GM19395 (cell line): ENCODE results near the gene PCDHB2.
"Not testable (repeated sequence)": the region's sequence is repeated elsewhere in the genome, so short reads cannot be mapped to it uniquely, and the experiment has no call there.

Experiments
- ATAC-seq: cut with Tn5 transposase; IDR thresholded peaks from one replicate; pipeline ENCODE4 v1.9.1; 2021; ENCODE audit warnings: mild to moderate bottlenecking, moderate library complexity; ENCODE audit not compliant: unreplicated experiment

Gene PCDHB2

GRCh38 chr5:141094481-141095262 is at the start of gene PCDHB2:
PCDHB2 (plus strand) TSS chr5:141094615; CDS start chr5:141094791, 176 bp downstream.
- no peak for ATAC-seq

GRCh38 chr5:141050622-141051520 is 43.5 kb upstream of the PCDHB2 start, which contains the start of gene PCDHB1:
PCDHB1 (plus strand) TSS chr5:141051374; CDS start chr5:141051471, 97 bp downstream.
- ATAC-seq = no peak

GRCh38 chr5:141051521-141051866 is 42.9 kb upstream of the PCDHB2 start:
- ATAC-seq = no peak

- no peak for ATAC-seq
Observed at GRCh38 chr5:141077826-141078225, 16.6 kb upstream of the PCDHB2 start.

GRCh38 chr5:141082228-141082627 is 12.2 kb upstream of the PCDHB2 start:
- ATAC-seq = no peak

GRCh38 chr5:141084487-141084989 is 9.9 kb upstream of the PCDHB2 start:
- peak; percentile 57 for ATAC-seq

GRCh38 chr5:141095263-141095641 is 837 bp downstream of the PCDHB2 start:
- ATAC-seq = no peak

- ATAC-seq = not testable (repeated sequence)
Observed at GRCh38 chr5:141096181-141096580, 1.8 kb downstream of the PCDHB2 start.

GRCh38 chr5:141096586-141096985 is 2.2 kb downstream of the PCDHB2 start:
- not testable (repeated sequence) for ATAC-seq

GRCh38 chr5:141100243-141100805 is 5.9 kb downstream of the PCDHB2 start, which contains the start of gene PCDHB3:
PCDHB3 (plus strand) TSS chr5:141100473; CDS start chr5:141100650, 177 bp downstream.
- ATAC-seq = no peak

GRCh38 chr5:141101059-141101458 is 6.6 kb downstream of the PCDHB2 start:
- ATAC-seq = no peak

- ATAC-seq = not testable (repeated sequence)
Observed at GRCh38 chr5:141102070-141102469, 7.7 kb downstream of the PCDHB2 start.

- not testable (repeated sequence) for ATAC-seq
Observed at GRCh38 chr5:141102471-141102870, 8.1 kb downstream of the PCDHB2 start.

GRCh38 chr5:141105350-141105749 is 10.9 kb downstream of the PCDHB2 start:
- ATAC-seq = no peak

- no peak for ATAC-seq
Observed at GRCh38 chr5:141119250-141119649, 24.8 kb downstream of the PCDHB2 start.

GRCh38 chr5:141121563-141121962 is 27.1 kb downstream of the PCDHB2 start, which contains the start of gene PCDHB4:
PCDHB4 (plus strand) TSS chr5:141121818; CDS start chr5:141121999, 181 bp downstream.
- ATAC-seq = no peak

GRCh38 chr5:141121985-141122384 is 27.6 kb downstream of the PCDHB2 start:
- ATAC-seq = no peak

GRCh38 chr5:141123396-141124135 is 29.2 kb downstream of the PCDHB2 start:
- not testable (repeated sequence) for ATAC-seq

GRCh38 chr5:141127305-141127704 is 32.9 kb downstream of the PCDHB2 start:
- ATAC-seq = no peak

GRCh38 chr5:141135030-141135717 is 40.8 kb downstream of the PCDHB2 start, which contains the start of gene PCDHB5:
PCDHB5 (plus strand) TSS chr5:141135206; CDS start chr5:141135435, 229 bp downstream.
- ATAC-seq = no peak
